NCI-H510A treated with DMSO at 0.1 percent for 48 hours (cell line): ENCODE data around the gene OR10A7.
"Not testable (repeated sequence)": the region's sequence is repeated elsewhere in the genome, so short reads cannot be mapped to it uniquely, and the experiment has no call there.

ENCODE experiments used
- DNase-seq: peaks from one replicate; lab custom pipeline; 2025; lab: John Stamatoyannopoulos, UW

The OR10A7 gene, protein sequence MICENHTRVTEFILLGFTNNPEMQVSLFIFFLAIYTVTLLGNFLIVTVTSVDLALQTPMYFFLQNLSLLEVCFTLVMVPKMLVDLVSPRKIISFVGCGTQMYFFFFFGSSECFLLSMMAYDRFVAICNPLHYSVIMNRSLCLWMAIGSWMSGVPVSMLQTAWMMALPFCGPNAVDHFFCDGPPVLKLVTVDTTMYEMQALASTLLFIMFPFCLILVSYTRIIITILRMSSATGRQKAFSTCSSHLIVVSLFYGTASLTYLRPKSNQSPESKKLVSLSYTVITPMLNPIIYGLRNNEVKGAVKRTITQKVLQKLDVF

GRCh38 chr12:55220725-55221124, at the start of gene OR10A7:
OR10A7 (plus strand) TSS chr12:55221025; CDS start chr12:55221025, 0 bp downstream.
- no peak for DNase-seq

GRCh38 chr12:55171445-55171844, 49.4 kb upstream of the OR10A7 start:
- no peak for DNase-seq

GRCh38 chr12:55171846-55172245, 49.0 kb upstream of the OR10A7 start:
- not testable (repeated sequence) for DNase-seq

- no peak for DNase-seq
Measured at GRCh38 chr12:55172686-55173085, 48.1 kb upstream of the OR10A7 start.

DNA sequence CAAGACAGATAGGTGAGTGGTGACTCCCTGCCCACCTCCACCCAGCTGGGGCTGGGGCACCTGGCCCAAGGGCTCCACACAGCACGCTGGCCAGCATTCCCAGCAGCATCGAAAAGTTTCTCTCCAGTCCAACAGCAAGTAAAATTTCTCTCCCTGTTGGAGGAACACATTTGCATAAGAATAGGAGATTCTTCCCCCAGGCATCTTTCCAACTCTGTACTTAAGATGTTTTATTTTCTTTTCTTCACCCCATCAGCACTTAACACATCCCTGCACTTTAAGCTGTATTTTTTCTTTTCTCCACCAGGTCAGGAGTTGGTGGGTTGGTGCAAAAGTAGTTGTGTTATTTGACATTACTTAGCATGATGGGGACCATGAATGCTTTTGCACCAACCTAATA, 47.4 kb upstream of the OR10A7 start:
- no peak for DNase-seq

GRCh38 chr12:55188573-55188972, 32.3 kb upstream of the OR10A7 start:
- no peak for DNase-seq

DNA sequence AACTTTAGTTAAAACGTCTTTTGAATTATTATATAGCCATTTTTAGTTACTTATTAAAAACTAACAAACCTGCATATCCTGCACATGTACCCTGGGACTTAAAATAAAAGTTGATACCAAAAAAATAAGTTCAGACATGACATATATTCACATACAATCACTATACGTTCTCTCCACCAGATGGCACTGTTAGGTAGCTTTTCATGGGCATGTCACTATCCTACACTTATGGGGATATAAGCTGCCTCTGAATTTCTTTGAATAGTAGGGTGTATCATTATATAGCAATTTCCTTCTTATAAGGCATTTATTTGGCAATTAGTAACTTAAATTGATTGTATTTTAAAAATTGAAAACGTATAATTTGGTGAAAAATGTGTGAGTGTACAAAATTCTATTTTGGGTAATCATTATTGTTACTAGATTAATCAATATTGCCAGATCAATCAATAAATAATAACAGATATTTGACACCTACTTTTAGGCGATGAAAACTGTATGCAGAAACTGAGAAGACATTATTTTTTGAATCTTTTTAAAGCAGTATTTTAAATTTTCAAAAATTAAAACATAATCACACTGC, 31.8 kb upstream of the OR10A7 start:
- peak; percentile 91 for DNase-seq

GRCh38 chr12:55194382-55194781, 26.4 kb upstream of the OR10A7 start:
- DNase-seq = no peak

GRCh38 chr12:55226523-55226922, 5.7 kb downstream of the OR10A7 start:
- no peak for DNase-seq

- no peak for DNase-seq
Measured at GRCh38 chr12:55227643-55228042, 6.8 kb downstream of the OR10A7 start.

- no peak for DNase-seq
Measured at GRCh38 chr12:55244309-55244708, 23.5 kb downstream of the OR10A7 start, which contains the start of gene OR6C74. OR6C74 (plus strand) TSS chr12:55244609; CDS start chr12:55247288, 2,679 bp downstream.

- no peak for DNase-seq
Measured at GRCh38 chr12:55246159-55246558, 25.3 kb downstream of the OR10A7 start.

DNA sequence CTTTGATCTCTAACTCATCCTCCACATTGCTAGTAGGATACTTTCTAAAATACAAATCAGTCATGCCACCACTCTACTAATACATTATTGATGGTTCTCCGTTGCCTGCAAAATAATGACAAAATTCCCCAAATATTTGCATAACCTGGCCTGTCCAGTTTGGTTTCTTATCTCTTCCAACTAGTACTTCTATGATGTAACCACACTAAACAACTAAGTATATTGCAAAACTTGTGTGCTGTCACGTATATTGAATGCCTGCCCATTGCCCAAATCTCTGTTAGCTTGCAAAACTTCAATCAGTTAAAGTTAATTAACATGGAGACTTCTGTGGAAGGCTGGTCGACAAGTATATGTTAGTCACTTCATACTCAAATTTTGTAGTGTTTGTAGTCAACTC, 30.1 kb downstream of the OR10A7 start:
- DNase-seq = no peak

DNA sequence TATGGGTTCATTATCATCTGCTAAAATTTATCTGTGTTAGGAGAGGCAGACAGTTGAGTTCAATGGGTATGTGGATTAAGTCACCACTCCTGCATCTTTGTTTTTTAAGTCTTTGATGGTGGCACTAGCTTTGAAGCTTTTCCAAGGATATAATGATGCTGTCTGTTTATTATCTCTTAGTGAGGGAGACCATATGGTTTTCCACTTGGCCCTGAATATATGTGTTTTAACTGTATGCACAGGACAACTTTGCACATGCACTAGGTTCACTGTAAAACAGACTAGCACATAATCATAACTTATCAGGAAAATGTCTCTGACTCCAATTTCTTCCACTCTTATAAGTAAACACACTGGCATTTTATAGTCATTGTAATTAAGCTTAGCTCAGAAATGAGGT, 32.5 kb downstream of the OR10A7 start:
- no peak for DNase-seq

DNA sequence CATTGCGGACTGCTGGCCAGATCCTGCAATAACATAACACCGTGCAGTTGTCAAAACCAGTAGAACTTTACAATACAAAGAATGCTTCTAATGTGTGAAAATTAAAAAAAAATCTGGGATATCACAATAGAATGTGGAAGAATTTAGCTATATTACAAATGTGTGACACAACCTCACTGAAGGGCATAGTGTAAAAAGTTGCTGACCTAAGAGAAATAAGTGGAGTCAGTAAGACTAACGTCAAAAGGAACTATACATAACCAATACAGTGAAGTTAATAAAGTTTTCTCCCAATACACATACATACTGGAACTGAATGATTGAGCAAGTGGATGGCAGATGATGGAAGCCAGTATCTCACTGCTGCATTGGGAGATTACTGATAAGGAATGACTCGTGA, 36.0 kb downstream of the OR10A7 start:
- no peak for DNase-seq

DNA sequence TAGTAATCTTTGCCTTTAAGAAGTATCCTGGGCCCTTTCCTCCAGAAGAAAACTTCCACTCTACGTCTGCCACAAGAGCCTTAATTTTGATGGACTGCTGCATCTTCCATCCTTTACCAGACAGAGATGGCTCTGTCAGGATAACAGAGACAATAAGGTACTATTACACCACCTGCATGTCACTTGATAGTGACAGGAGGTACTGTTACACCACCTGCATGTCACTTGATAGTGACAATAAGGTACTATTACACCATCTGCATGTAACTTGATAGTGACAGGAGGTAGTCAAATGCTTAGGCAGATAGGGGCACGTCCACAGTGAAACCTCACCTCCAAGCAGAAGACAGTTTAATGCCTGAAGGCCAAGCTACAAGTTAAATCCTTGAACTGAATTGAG, 37.5 kb downstream of the OR10A7 start:
- peak; percentile 78 for DNase-seq
